ENCODE data around the gene CTNND2.

The CTNND2 gene

GRCh38 chr5:11000515-11001353 lies 903.5 kb downstream of the CTNND2 start:
- CTCF ChIA-PET = interaction anchor here (0.6 to 1.7 kb wide), 2 partner anchors 12 to 98 kb away, joined by 3 to 7 read pairs; no protein-coding TSS in a partner anchor
- DNase-seq (ENCODE audit: low spot score) = no peak
- POLR2A ChIA-PET (ENCODE audit: low non-redundant PET) = no interaction called here
- TF ChIP-seq, protein P1, sequence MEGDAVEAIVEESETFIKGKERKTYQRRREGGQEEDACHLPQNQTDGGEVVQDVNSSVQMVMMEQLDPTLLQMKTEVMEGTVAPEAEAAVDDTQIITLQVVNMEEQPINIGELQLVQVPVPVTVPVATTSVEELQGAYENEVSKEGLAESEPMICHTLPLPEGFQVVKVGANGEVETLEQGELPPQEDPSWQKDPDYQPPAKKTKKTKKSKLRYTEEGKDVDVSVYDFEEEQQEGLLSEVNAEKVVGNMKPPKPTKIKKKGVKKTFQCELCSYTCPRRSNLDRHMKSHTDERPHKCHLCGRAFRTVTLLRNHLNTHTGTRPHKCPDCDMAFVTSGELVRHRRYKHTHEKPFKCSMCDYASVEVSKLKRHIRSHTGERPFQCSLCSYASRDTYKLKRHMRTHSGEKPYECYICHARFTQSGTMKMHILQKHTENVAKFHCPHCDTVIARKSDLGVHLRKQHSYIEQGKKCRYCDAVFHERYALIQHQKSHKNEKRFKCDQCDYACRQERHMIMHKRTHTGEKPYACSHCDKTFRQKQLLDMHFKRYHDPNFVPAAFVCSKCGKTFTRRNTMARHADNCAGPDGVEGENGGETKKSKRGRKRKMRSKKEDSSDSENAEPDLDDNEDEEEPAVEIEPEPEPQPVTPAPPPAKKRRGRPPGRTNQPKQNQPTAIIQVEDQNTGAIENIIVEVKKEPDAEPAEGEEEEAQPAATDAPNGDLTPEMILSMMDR (conservative IDR thresholded peaks at IDR 0.05; ENCODE audit: low read depth) = no peak
- H3K27ac ChIP-seq = no peak overlapping the region

DNA sequence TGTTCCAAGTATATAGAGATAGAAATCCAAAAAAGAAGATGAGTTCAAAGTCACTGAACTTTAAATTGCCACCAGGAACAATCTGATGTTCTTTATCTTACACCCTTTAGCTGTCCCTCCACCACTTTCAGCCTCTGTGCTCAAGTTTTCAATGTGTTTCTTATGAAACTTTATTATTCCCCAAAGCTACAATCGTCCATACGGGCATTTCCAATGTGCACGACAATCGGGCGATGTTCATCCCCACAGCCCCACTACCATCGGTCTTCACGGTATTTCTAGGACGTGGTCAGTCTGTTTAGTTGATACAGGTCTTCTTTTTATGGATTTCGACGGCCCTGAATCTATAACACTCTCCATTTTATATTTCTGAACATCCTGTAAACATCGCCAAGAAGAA lies 904.5 kb downstream of the CTNND2 start:
- TF ChIP-seq, protein P1 (conservative IDR thresholded peaks at IDR 0.05; ENCODE audit: low read depth) = no peak
- ChIA-PET POLR2A (ENCODE audit: low non-redundant PET) (no interaction called here), CTCF (interaction anchor here (1.3 to 1.7 kb wide), 2 partner anchors 10 to 11 kb away, joined by 3 to 7 read pairs; no protein-coding TSS in a partner anchor)
- no peak for DNase-seq (ENCODE audit: low spot score)
- H3K27ac ChIP-seq = no peak overlapping the region

DNA sequence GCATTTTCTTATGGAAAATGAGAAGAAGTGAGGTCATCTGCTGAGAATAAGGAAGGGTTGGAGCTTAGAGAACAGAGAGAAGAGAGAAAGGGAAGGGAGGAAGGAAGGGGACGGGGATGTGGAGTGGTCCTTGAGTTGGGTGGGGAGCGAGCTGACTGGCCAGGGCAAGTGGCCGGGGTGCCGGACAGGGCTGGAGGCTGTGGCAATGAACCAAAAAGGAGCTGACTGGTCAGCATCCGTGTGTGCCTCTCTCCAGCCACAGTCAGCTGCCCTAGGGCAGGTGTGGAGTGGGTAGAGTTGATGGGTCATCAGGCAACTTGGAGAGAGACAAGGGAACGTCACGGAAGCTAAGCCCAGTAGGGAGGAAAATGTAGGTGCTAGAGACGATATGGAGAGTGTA lies 908.4 kb downstream of the CTNND2 start:
- no peak for DNase-seq (ENCODE audit: low spot score)
- ChIA-PET POLR2A (ENCODE audit: low non-redundant PET) (no interaction called here), CTCF (no interaction called here)
- no peak overlapping the region for H3K27ac ChIP-seq
- TF ChIP-seq, protein P1 (conservative IDR thresholded peaks at IDR 0.05; ENCODE audit: low read depth) = no peak

GRCh38 chr5:10994091-10994986 lies 909.9 kb downstream of the CTNND2 start:
- POLR2A ChIA-PET (ENCODE audit: low non-redundant PET) = no interaction called here
- CTCF ChIA-PET = no interaction called here
- no peak overlapping the region for H3K27ac ChIP-seq
- no peak for DNase-seq (ENCODE audit: low spot score)
- TF ChIP-seq, protein P1 (conservative IDR thresholded peaks at IDR 0.05; ENCODE audit: low read depth) = no peak

DNA sequence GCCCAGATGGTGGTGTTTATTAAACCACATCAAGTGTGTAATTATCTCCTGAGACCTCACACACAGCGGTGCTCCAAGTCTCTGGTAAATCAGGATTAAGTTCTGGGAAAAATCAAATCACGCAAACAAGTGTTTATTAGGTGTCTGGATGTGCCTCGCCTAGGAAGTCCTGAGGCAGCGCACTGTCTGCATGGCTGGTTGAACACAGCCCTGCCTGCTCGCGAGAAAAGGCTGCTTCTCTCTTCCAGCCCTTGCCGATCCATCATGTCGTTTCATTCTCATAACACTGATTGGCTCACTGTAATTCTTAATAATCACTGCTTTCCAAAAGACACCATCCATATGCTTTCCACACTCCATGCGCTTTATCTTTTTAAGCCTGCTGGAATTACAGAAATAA lies 913.6 kb downstream of the CTNND2 start:
- DNase-seq (ENCODE audit: low spot score) = no peak
- POLR2A ChIA-PET (ENCODE audit: low non-redundant PET) = no interaction called here
- no peak overlapping the region for H3K27ac ChIP-seq
- TF ChIP-seq, protein P1 (conservative IDR thresholded peaks at IDR 0.05; ENCODE audit: low read depth) = no peak
- CTCF ChIA-PET = no interaction called here

DNA sequence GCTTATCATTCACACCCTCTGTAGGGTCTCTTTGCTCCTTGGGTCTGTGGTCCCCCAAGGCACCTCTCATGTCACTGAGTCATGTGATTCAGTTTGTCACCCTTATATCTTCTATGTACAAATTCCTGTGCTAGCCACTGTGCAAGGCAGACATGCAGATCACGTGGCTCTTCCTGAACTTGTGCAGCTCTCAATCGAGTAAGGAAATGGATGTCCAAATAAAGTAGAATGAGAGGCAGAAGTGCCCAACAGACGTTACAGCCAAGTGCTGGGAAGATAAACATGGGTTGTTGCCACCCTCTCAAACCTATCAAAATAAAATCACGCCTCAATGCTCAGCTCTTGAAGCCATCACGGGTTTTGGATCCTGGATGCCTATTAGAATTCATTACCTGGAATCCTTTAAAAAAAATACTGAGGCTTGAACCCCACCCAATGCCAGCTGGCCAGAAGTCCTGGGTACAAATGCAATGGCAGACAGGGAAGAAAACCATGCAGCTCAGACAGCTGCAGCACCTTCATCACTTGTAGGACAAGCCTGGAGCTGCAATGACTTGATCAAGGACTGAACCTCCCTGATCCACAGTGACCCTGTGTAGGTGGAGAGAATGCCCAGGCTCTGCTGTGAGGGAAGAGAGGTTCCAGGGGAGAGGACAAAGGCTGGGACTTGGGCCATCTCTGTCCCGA lies 914.5 kb downstream of the CTNND2 start:
- TF ChIP-seq, protein P1 (conservative IDR thresholded peaks at IDR 0.05; ENCODE audit: low read depth) = no peak
- ChIA-PET CTCF (interaction anchor here (0.8 kb wide), 1 partner anchor 287 kb away, joined by 3 read pairs; no protein-coding TSS in a partner anchor), POLR2A (ENCODE audit: low non-redundant PET) (interaction anchor here (0.6 kb wide), 1 partner anchor 233 kb away, joined by 6 read pairs; no protein-coding TSS in a partner anchor)
- no peak overlapping the region for H3K27ac ChIP-seq
- no peak for DNase-seq (ENCODE audit: low spot score)

Measured in RWPE1 (cell line).